Keratinocyte (primary cell): ENCODE data around the gene ADPRH. TPM values are rescaled to one million over a fixed set of nuclear protein-coding genes. Genes with fewer than 3 reads are reported as not detected.

Experiments used
- DNase-seq: peaks from one replicate; pipeline ENCODE4 v3.0.0-alpha.2; 2011; ENCODE audit warnings: low read depth, missing footprints, low spot score
- FAIRE-seq: peaks from 2 replicates; lab custom pipeline; 2011; peaks lifted over from hg19 to GRCh38; lab: Jason Lieb, UNC
- H2AFZ ChIP-seq: 2 replicates; pipeline ENCODE4 v1.6.0; 2012; ENCODE audit warnings: low read length, control low read depth, inconsistent platforms; ENCODE audit not compliant: control insufficient read depth
- H3K27ac ChIP-seq: 2 replicates; pipeline ENCODE4 v1.5.1; 2011; ENCODE audit warnings: low read length; ENCODE audit not compliant: control insufficient read depth, insufficient read depth
- H3K27me3 ChIP-seq: 3 replicates; pipeline ENCODE4 v1.6.0; 2011; ENCODE audit warnings: low read length; ENCODE audit not compliant: control insufficient read depth, insufficient read depth; ENCODE audit errors: extremely low read depth
- H3K36me3 ChIP-seq, 2 experiments: 2 replicates in 1 of 2; 3 replicates in 1 of 2; pipeline ENCODE4 v1.5.1; 2011; ENCODE audit warnings: low read length in 2 of 2, mild to moderate bottlenecking in 1 of 2; ENCODE audit not compliant: control insufficient read depth in 2 of 2, insufficient read depth in 2 of 2; ENCODE audit errors: extremely low read depth in 1 of 2
- H3K4me1 ChIP-seq: 3 replicates; pipeline ENCODE4 v1.5.1; 2011; ENCODE audit warnings: low read length; ENCODE audit not compliant: control insufficient read depth, insufficient read depth; ENCODE audit errors: extremely low read depth
- H3K4me2 ChIP-seq: 3 replicates; pipeline ENCODE4 v1.6.0; 2011; ENCODE audit warnings: low read depth, low read length; ENCODE audit not compliant: control insufficient read depth, insufficient read depth; ENCODE audit errors: extremely low read depth
- H3K4me3 ChIP-seq, 3 experiments: fragments of 200-600 bp in 1 of 3; sonication (generic) in 1 of 3; 2 replicates in 2 of 3; 3 replicates in 1 of 3; pipeline ENCODE4 v1.5.1; 2011 to 2016; ENCODE audit warnings: low read length in 3 of 3, mild to moderate bottlenecking in 3 of 3, control low read depth in 2 of 3, inconsistent platforms in 1 of 3, low read depth in 1 of 3, mixed read lengths in 1 of 3, mixed run types in 1 of 3, moderate library complexity in 1 of 3; ENCODE audit not compliant: control insufficient read depth in 2 of 3, insufficient read depth in 2 of 3; ENCODE audit errors: extremely low read depth in 1 of 3
- H3K79me2 ChIP-seq: 2 replicates; pipeline ENCODE4 v1.6.0; 2012; ENCODE audit warnings: low read length; ENCODE audit not compliant: control insufficient read depth, insufficient read depth
- H3K9ac ChIP-seq: 3 replicates; pipeline ENCODE4 v1.6.0; 2011; ENCODE audit warnings: low read length; ENCODE audit not compliant: control insufficient read depth, insufficient read depth; ENCODE audit errors: extremely low read depth
- H3K9me1 ChIP-seq: 3 replicates; pipeline ENCODE4 v1.6.0; 2011; ENCODE audit warnings: low read length; ENCODE audit not compliant: control insufficient read depth, insufficient read depth; ENCODE audit errors: extremely low read depth
- H3K9me3 ChIP-seq: 2 replicates; pipeline ENCODE4 v1.5.1; 2012; ENCODE audit warnings: low read depth, low read length; ENCODE audit not compliant: control insufficient read depth
- H4K20me1 ChIP-seq: 3 replicates; pipeline ENCODE4 v1.6.0; 2011; ENCODE audit warnings: low read length; ENCODE audit not compliant: control insufficient read depth, insufficient read depth; ENCODE audit errors: extremely low read depth
- EZH2 ChIP-seq: IDR thresholded peaks from one replicate; pipeline ENCODE4 v1.6.1; 2012; ENCODE audit warnings: inconsistent platforms, mild to moderate bottlenecking, low read length, moderate library complexity
- dilution Hi-C: fragments of 300-500 bp; cut with MboI; formaldehyde crosslinking; loops from one replicate; pipeline ENCODE4 v1.7.0; 2020; ENCODE audit warnings: low sequenced_read_pairs; ENCODE audit not compliant: extremely low pct_ligation_motif_present
- polyA plus RNA-seq, 5 experiments: library from polyadenylated mRNA; depleted of rRNA in 3 of 5; stranded (reverse) in 3 of 5; stranded (forward) in 1 of 5; unstranded in 1 of 5; fragments of >200 nt; gene quantifications; 1 replicate in 1 of 5; 2 replicates in 3 of 5; 3 replicates in 1 of 5; pipeline versions ENCODE4 v1.2.1 to v1.2.3, GENCODE V29; 2011 to 2012; ENCODE audit warnings: missing spikeins in 2 of 5, low read depth in 1 of 5, low replicate concordance in 1 of 5
- TF ChIP-seq, protein P1 (sequence below), 3 experiments: IDR thresholded peaks in 1 of 3; conservative IDR thresholded peaks in 1 of 3; optimal IDR thresholded peaks in 1 of 3; 2 replicates in 2 of 3; 3 replicates in 1 of 3; pipeline versions ENCODE3 to v1.5.1; 2011; ENCODE audit warnings: low read length in 3 of 3, mild to moderate bottlenecking in 3 of 3, moderate library complexity in 2 of 3, control low read depth in 1 of 3, inconsistent platforms in 1 of 3; ENCODE audit not compliant: insufficient read depth in 2 of 3; ENCODE audit errors: extremely low read depth in 1 of 3

The ADPRH gene
- polyA plus RNA-seq, 1 donor (not counting 4 experiments of a cell fraction or from before 2014, with no cell fraction given), result 0.39 TPM

GRCh38 chr3:119597548-119598288, 18.4 kb downstream of the ADPRH start, which contains the start of gene PLA1A:
Gene PLA1A, plus strand, starts transcription at chr3:119597885. Its CDS starts 29 bp downstream, at chr3:119597914.
- Histone ChIP-seq H3K4me2 (no peak within 1 kb of the TSS), H3K9ac (no peak within 1 kb of the TSS), H3K79me2 (no peaks in the 10 kb centered on the region), H3K4me1 (no peaks in the 10 kb centered on the region), H3K9me1 (no peaks in the 10 kb centered on the region), H2AFZ (no peak within 1 kb of the TSS), H3K27ac (no peak within 1 kb of the TSS), H4K20me1 (no peaks in the 10 kb centered on the region), H3K9me3 (no peaks in the 10 kb centered on the region), H3K4me3 (no peak within 1 kb of the TSS), H3K36me3 (no peaks in the 10 kb centered on the region), H3K27me3 (peaks cover 6% of the 10 kb centered on the region)
- TF ChIP-seq EZH2, result no peak
- TF ChIP-seq, protein P1, sequence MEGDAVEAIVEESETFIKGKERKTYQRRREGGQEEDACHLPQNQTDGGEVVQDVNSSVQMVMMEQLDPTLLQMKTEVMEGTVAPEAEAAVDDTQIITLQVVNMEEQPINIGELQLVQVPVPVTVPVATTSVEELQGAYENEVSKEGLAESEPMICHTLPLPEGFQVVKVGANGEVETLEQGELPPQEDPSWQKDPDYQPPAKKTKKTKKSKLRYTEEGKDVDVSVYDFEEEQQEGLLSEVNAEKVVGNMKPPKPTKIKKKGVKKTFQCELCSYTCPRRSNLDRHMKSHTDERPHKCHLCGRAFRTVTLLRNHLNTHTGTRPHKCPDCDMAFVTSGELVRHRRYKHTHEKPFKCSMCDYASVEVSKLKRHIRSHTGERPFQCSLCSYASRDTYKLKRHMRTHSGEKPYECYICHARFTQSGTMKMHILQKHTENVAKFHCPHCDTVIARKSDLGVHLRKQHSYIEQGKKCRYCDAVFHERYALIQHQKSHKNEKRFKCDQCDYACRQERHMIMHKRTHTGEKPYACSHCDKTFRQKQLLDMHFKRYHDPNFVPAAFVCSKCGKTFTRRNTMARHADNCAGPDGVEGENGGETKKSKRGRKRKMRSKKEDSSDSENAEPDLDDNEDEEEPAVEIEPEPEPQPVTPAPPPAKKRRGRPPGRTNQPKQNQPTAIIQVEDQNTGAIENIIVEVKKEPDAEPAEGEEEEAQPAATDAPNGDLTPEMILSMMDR (optimal IDR thresholded peaks at IDR 0.05 in 1 of 3, IDR thresholded peaks at IDR 0.05 in 1 of 3, conservative IDR thresholded peaks at IDR 0.05 in 1 of 3; ENCODE audit: extremely low read depth in 1 of 3, insufficient read depth in 2 of 3, low read length in 3 of 3), result no peak
- dilution Hi-C loops, result no loop called here
- DNase-seq, result no peak
- FAIRE-seq, result no peak

DNA sequence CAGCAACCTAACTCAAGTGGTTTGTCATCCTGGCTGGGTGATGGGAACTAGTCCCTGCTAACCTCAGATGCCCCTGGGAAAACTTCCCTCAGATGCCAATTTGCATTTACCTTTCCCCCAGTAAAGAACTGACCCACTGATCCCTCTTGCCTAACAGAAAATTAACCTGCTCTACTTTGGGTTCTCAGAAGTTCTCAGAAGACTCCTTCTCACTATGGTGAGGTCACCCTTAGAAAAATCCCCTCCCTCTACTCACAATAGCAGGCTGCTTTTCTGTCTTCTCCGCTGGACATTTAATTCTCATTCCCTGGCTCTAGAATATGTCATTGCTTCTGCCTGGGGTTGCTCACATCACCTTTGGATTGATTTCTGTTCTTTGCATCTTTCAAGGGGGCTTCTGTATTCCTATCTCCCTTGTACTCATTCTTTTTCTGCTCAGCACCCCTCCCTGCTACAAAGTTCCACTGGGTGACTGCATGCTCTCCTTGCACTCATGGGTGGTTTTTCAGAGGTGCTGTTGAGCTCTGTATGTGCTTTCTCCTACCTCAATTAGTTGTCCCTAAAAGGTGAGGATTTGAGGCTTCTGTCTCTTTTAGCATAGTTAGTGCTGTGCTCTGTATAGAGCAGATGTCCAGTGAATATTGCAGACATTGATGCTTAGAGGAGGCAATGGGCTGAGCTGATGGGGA, 19.3 kb downstream of the ADPRH start:
- Histone ChIP-seq H3K36me3 (no peaks in the 10 kb centered on the region), H3K9me3 (no peaks in the 10 kb centered on the region), H3K4me1 (no peaks in the 10 kb centered on the region), H3K4me2 (no peak overlapping the region), H3K27me3 (peaks cover 4% of the 10 kb centered on the region), H3K79me2 (no peaks in the 10 kb centered on the region), H3K4me3 (no peak overlapping the region), H3K9me1 (no peaks in the 10 kb centered on the region), H4K20me1 (no peaks in the 10 kb centered on the region), H3K9ac (no peak overlapping the region), H3K27ac (no peak overlapping the region), H2AFZ (no peak overlapping the region)
- FAIRE-seq (no peak), DNase-seq (no peak)
- dilution Hi-C loops, result no loop called here
- TF ChIP-seq, protein P1 (optimal IDR thresholded peaks at IDR 0.05 in 1 of 3, IDR thresholded peaks at IDR 0.05 in 1 of 3, conservative IDR thresholded peaks at IDR 0.05 in 1 of 3; ENCODE audit: extremely low read depth in 1 of 3, insufficient read depth in 2 of 3, low read length in 3 of 3), result no peak
- TF ChIP-seq EZH2, result no peak
